ENCODE measurements around the gene GLT6D1. TPM values are rescaled to one million over a fixed set of nuclear protein-coding genes. Genes with fewer than 3 reads are reported as not detected.

GLT6D1 gene
- total and polyA plus RNA-seq, 2 of the 8 experiments (the other 6 are each of a cell fraction or from before 2014, with no cell fraction given), result 1.3 to 2.1 TPM

GRCh38 chr9:135617991-135618411 lies 21.3 kb downstream of the GLT6D1 start (continued):
- no peak for TF ChIP-seq CHD7 (IDR thresholded peaks at IDR 0.05; ENCODE audit: insufficient replicate concordance, low read length)
- no peak for TF ChIP-seq TAF7 (optimal IDR thresholded peaks at IDR 0.05; ENCODE audit: borderline replicate concordance, low read depth, low read length)
- TF ChIP-seq RXRA (IDR thresholded peaks at IDR 0.05; ENCODE audit: insufficient read depth, low read depth, low read length), result no peak

Data from H1 (cell line).